IPS-20b (cell line): ENCODE measurements around the gene MAPK10.
"Not testable (repeated sequence)": the region's sequence is repeated elsewhere in the genome, so short reads cannot be mapped to it uniquely, and the experiment has no call there.

ENCODE experiments used
- H3K27ac ChIP-seq: one replicate; pipeline ENCODE4 v1.5.1; 2013; ENCODE audit warnings: low read length
- H3K27me3 ChIP-seq: 2 replicates; pipeline ENCODE4 v1.6.1; 2013; ENCODE audit warnings: mild to moderate bottlenecking, low read length, inconsistent platforms; ENCODE audit not compliant: insufficient read depth
- H3K36me3 ChIP-seq: 2 replicates; pipeline ENCODE4 v1.6.1; 2013; ENCODE audit warnings: low read depth, mild to moderate bottlenecking, inconsistent platforms, low read length, moderate library complexity; ENCODE audit not compliant: insufficient read depth
- H3K4me1 ChIP-seq: 2 replicates; pipeline ENCODE4 v1.6.1; 2013; ENCODE audit warnings: mild to moderate bottlenecking, control low read depth, inconsistent platforms, low read length, moderate library complexity; ENCODE audit not compliant: insufficient read depth
- H3K4me3 ChIP-seq: 2 replicates; pipeline ENCODE4 v1.5.1; 2013; ENCODE audit warnings: mild to moderate bottlenecking, low read length, inconsistent platforms
- H3K9ac ChIP-seq: 2 replicates; pipeline ENCODE4 v1.6.1; 2013; ENCODE audit warnings: low read depth, mild to moderate bottlenecking, inconsistent platforms, low read length, moderate library complexity
- H3K9me3 ChIP-seq: 2 replicates; pipeline ENCODE4 v1.6.1; 2013; ENCODE audit warnings: mild to moderate bottlenecking, low read depth, low read length, inconsistent platforms; ENCODE audit not compliant: insufficient read depth

MAPK10 gene

DNA sequence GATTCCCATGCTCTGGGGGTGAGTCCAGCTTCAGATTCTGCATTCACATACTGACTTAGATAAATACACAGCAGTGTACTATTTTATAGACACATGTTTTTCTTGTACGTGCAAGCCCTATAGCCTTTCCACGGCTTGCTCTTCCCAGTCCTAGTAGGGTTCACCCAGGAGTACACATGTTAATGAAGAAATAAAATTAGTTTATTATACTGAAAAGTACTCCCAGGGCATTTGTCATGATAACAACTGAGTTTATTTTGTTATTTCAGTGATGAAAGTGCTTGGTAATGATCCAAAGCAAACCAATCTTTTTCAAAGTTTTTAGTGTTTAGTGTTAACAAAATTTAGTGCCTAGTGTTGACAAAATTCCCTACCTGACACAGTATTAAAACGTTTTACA lies 21.3 kb downstream of the MAPK10 start:
- no peak overlapping the region for H3K4me3 ChIP-seq
- no peaks in the 10 kb centered on the region for H3K9me3 ChIP-seq
- H3K27me3 ChIP-seq: no peaks in the 10 kb centered on the region
- no peaks in the 10 kb centered on the region for H3K36me3 ChIP-seq
- H3K27ac ChIP-seq: no peak overlapping the region
- H3K9ac ChIP-seq: no peak overlapping the region
- no peaks in the 10 kb centered on the region for H3K4me1 ChIP-seq

GRCh38 chr4:86334020-86334750 lies 25.7 kb downstream of the MAPK10 start:
- H3K27ac ChIP-seq: no peak overlapping the region
- no peaks in the 10 kb centered on the region for H3K9me3 ChIP-seq
- H3K4me1 ChIP-seq: no peaks in the 10 kb centered on the region
- no peaks in the 10 kb centered on the region for H3K36me3 ChIP-seq
- no peak overlapping the region for H3K4me3 ChIP-seq
- no peaks in the 10 kb centered on the region for H3K27me3 ChIP-seq
- H3K9ac ChIP-seq: no peak overlapping the region

DNA sequence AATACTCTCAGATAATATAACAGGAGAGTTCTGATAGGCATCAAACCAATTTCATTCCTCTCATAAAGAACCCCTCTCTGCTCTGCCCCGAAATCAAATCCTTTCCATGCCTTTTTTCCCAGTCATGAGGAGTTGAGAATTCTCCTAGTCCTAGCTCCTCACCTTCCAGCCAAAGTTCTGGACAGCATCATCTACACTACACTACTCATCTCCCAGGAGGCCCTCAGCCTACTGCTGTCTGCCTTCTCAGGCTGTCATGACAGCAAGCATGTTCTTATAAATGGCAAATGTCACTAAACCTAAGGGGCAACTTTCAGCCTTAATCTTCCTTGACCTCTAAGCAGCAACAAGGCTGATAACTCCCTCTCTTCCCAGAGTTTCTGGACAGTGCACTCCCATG lies 26.6 kb downstream of the MAPK10 start:
- Histone ChIP-seq H3K27me3 (no peaks in the 10 kb centered on the region), H3K9me3 (no peaks in the 10 kb centered on the region), H3K4me1 (no peaks in the 10 kb centered on the region), H3K27ac (no peak overlapping the region), H3K36me3 (no peaks in the 10 kb centered on the region), H3K9ac (no peak overlapping the region), H3K4me3 (no peak overlapping the region)

GRCh38 chr4:86330961-86331742 lies 28.7 kb downstream of the MAPK10 start:
- Histone ChIP-seq H3K9me3 (no peaks in the 10 kb centered on the region), H3K27ac (no peak overlapping the region), H3K36me3 (no peaks in the 10 kb centered on the region)

GRCh38 chr4:86330411-86330810 lies 29.4 kb downstream of the MAPK10 start:
- H3K27me3 ChIP-seq, H3K4me3 ChIP-seq, H3K27ac ChIP-seq, H3K9me3 ChIP-seq, H3K4me1 ChIP-seq, H3K9ac ChIP-seq, H3K36me3 ChIP-seq: not testable (repeated sequence)

More at GRCh38 chr4:86330961-86331742, 28.7 kb downstream of the MAPK10 start:
- H3K27me3 ChIP-seq: no peaks in the 10 kb centered on the region
- no peak overlapping the region for H3K4me3 ChIP-seq
- H3K9ac ChIP-seq: no peak overlapping the region
- H3K4me1 ChIP-seq: no peaks in the 10 kb centered on the region

GRCh38 chr4:86329431-86329830 lies 30.4 kb downstream of the MAPK10 start:
- Histone ChIP-seq H3K4me3 (no peak overlapping the region), H3K27ac (no peak overlapping the region), H3K4me1 (no peaks in the 10 kb centered on the region), H3K36me3 (no peaks in the 10 kb centered on the region), H3K9me3 (no peaks in the 10 kb centered on the region), H3K27me3 (no peaks in the 10 kb centered on the region), H3K9ac (no peak overlapping the region)

- Histone ChIP-seq H3K4me1 (no peaks in the 10 kb centered on the region), H3K9ac (no peak overlapping the region), H3K36me3 (no peaks in the 10 kb centered on the region), H3K27ac (no peak overlapping the region), H3K27me3 (no peaks in the 10 kb centered on the region), H3K4me3 (no peak overlapping the region), H3K9me3 (no peaks in the 10 kb centered on the region)
These were observed 33.5 kb downstream of the MAPK10 start for GRCh38 chr4:86326400-86326799.

GRCh38 chr4:86319390-86319789 lies 40.5 kb downstream of the MAPK10 start:
- no peaks in the 10 kb centered on the region for H3K36me3 ChIP-seq
- H3K27ac ChIP-seq: no peak overlapping the region
- H3K9me3 ChIP-seq: no peaks in the 10 kb centered on the region
- no peak overlapping the region for H3K4me3 ChIP-seq
- H3K4me1 ChIP-seq: no peaks in the 10 kb centered on the region
- no peak overlapping the region for H3K9ac ChIP-seq
- H3K27me3 ChIP-seq: no peaks in the 10 kb centered on the region

DNA sequence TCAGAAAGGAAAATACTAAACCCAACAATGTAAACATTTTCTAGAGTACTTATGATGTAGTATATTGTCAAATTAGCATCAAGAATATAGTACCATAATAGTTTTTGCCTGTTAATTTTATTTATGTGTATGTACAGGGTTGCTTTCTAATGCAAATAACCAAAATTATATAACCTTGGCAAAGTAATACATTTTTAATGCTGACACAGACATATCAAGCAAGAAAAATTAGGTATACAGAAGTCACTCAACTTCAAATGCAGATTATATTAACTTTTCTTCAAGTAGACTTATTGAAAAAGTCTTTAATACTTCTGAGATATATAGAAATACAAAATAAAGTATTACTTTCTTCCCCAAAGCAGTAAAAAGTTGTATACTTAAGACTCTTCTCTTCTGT lies 44.3 kb downstream of the MAPK10 start:
- H3K9ac ChIP-seq: no peak overlapping the region
- H3K4me1 ChIP-seq: no peaks in the 10 kb centered on the region
- H3K36me3 ChIP-seq: no peaks in the 10 kb centered on the region
- no peaks in the 10 kb centered on the region for H3K27me3 ChIP-seq
- H3K9me3 ChIP-seq: no peaks in the 10 kb centered on the region
- no peak overlapping the region for H3K4me3 ChIP-seq
- H3K27ac ChIP-seq: no peak overlapping the region

DNA sequence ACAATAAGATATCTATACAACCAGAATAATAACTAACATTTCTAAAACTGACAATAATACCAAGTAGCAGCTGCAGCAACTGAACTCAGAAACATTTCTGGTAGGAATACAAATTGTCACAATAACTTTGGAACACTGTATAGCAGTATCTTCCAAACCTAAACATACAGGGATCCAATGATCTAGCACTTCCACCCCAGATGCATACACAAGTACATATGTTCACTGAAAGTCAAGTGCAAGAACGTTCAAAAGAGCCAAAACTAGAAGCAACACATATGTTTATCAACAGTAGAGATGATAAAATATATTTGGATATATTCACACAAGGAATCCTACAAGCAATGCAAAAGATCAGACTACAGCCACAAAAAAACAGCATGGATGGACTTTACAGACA lies 46.2 kb downstream of the MAPK10 start:
- Histone ChIP-seq H3K36me3 (no peaks in the 10 kb centered on the region), H3K9ac (no peak overlapping the region), H3K4me1 (peaks cover 7% of the 10 kb centered on the region), H3K27ac (no peak overlapping the region), H3K27me3 (no peaks in the 10 kb centered on the region), H3K9me3 (no peaks in the 10 kb centered on the region), H3K4me3 (no peak overlapping the region)

- peaks cover 7% of the 10 kb centered on the region for H3K4me1 ChIP-seq
- H3K27ac ChIP-seq: no peak overlapping the region
These were observed 52.4 kb downstream of the MAPK10 start for GRCh38 chr4:86307432-86307831.

DNA sequence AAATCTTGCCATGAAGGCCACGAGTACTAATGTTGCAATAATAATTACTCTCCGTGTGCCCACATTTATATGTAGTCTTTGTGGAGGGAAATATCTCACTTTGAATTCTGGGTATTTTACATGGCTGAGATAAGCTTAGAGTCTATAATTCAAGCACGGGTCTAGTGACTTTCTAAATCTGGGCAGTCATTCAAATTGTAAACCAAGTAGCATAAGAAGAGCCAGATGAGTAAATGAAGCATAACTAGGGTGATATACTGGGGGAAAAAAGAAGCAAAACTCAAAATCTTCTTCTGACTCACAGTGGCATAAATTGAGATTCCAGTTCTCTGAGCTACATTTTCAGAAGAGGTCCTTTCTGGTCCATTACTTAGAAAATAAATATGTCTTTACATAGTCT lies 53.0 kb downstream of the MAPK10 start:
- Histone ChIP-seq H3K27ac (no peak overlapping the region), H3K9ac (no peak overlapping the region), H3K4me3 (no peak overlapping the region), H3K36me3 (no peaks in the 10 kb centered on the region), H3K27me3 (no peaks in the 10 kb centered on the region), H3K4me1 (peaks cover 7% of the 10 kb centered on the region), H3K9me3 (no peaks in the 10 kb centered on the region)

More at GRCh38 chr4:86307432-86307831, 52.4 kb downstream of the MAPK10 start:
- Histone ChIP-seq H3K9ac (no peak overlapping the region), H3K4me3 (no peak overlapping the region), H3K9me3 (no peaks in the 10 kb centered on the region), H3K27me3 (no peaks in the 10 kb centered on the region), H3K36me3 (no peaks in the 10 kb centered on the region)
